Neural crest cell (in vitro differentiated cells): ENCODE data around the gene CPNE7. TPM values are rescaled to one million over a fixed set of nuclear protein-coding genes. Genes with fewer than 3 reads are reported as not detected.

Source experiments
- DNase-seq: peaks from one replicate; pipeline ENCODE4 v3.0.0; 2021; ENCODE audit warnings: low read depth, mixed read lengths, low spot score
- H3K27ac Mint-ChIP-seq: one replicate; pipeline ENCODE4 v1.8.0; 2021; ENCODE audit warnings: mild to moderate bottlenecking, mixed read lengths; ENCODE audit not compliant: unreplicated experiment
- H3K27me3 Mint-ChIP-seq: 2 replicates; pipeline ENCODE4 v1.8.0; 2021; ENCODE audit warnings: low read depth, mild to moderate bottlenecking, mixed read lengths
- H3K36me3 Mint-ChIP-seq: 2 replicates; pipeline ENCODE4 v1.8.0; 2021; ENCODE audit warnings: low read depth, mild to moderate bottlenecking, mixed read lengths
- H3K4me1 Mint-ChIP-seq: 2 replicates; pipeline ENCODE4 v1.8.0; 2021; ENCODE audit warnings: mixed read lengths
- H3K4me3 Mint-ChIP-seq: one replicate; pipeline ENCODE4 v1.8.0; 2021; ENCODE audit warnings: mild to moderate bottlenecking, mixed read lengths
- H3K9me3 Mint-ChIP-seq: 2 replicates; pipeline ENCODE4 v1.8.0; 2021; ENCODE audit warnings: mixed read lengths
- total RNA-seq: library from RNA; stranded (reverse); gene quantifications from 2 replicates; pipeline ENCODE4 v1.2.1, GENCODE V29; 2021
- TF ChIP-seq, protein P1 (sequence below): fragments of 200-600 bp; sonication (generic); conservative IDR thresholded peaks from 2 replicates; pipeline ENCODE4 v1.5.0; 2021; ENCODE audit warnings: antibody characterized with exemption, mild to moderate bottlenecking

Gene CPNE7
- total RNA-seq, 1 donor from 2014 or later, result 2.7 TPM

DNA sequence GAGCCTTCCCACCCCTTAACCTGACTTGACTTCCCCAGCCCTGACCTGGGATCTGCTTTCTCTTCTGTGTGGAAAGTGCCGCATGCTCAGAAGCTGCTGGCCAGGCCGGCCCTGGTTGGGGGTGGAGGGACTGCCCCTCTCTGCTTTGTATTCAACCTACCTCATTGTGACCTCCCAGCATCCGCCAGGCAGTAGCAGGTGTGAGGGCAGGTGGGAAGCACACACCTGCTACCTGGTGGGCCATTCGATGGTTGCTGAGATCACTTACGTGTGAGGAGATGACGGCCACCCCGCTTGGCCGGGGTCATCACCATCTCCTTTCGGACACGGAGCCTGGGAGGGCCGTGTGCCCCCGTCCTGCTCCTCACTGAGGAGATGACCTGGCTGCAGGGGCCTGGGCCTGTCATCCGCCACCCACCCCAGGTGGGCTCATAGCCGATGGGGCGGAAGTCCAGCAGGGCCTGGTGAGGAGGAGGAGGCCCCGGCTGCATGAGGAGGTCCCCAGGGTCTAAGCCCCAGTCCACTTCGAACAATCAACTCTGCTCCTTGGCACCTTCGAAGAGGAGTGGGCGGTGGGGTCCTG lies 7.1 kb downstream of the CPNE7 start:
- H3K36me3 Mint-ChIP-seq, result no peaks in the 10 kb centered on the region
- TF ChIP-seq, protein P1, sequence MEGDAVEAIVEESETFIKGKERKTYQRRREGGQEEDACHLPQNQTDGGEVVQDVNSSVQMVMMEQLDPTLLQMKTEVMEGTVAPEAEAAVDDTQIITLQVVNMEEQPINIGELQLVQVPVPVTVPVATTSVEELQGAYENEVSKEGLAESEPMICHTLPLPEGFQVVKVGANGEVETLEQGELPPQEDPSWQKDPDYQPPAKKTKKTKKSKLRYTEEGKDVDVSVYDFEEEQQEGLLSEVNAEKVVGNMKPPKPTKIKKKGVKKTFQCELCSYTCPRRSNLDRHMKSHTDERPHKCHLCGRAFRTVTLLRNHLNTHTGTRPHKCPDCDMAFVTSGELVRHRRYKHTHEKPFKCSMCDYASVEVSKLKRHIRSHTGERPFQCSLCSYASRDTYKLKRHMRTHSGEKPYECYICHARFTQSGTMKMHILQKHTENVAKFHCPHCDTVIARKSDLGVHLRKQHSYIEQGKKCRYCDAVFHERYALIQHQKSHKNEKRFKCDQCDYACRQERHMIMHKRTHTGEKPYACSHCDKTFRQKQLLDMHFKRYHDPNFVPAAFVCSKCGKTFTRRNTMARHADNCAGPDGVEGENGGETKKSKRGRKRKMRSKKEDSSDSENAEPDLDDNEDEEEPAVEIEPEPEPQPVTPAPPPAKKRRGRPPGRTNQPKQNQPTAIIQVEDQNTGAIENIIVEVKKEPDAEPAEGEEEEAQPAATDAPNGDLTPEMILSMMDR, result no peak
- no peak for DNase-seq
- peaks cover 15% of the 10 kb centered on the region for H3K27me3 Mint-ChIP-seq
- H3K27ac Mint-ChIP-seq, result no peak overlapping the region
- no peaks in the 10 kb centered on the region for H3K9me3 Mint-ChIP-seq
- H3K4me1 Mint-ChIP-seq, result no peaks in the 10 kb centered on the region
- no peak overlapping the region for H3K4me3 Mint-ChIP-seq

DNA sequence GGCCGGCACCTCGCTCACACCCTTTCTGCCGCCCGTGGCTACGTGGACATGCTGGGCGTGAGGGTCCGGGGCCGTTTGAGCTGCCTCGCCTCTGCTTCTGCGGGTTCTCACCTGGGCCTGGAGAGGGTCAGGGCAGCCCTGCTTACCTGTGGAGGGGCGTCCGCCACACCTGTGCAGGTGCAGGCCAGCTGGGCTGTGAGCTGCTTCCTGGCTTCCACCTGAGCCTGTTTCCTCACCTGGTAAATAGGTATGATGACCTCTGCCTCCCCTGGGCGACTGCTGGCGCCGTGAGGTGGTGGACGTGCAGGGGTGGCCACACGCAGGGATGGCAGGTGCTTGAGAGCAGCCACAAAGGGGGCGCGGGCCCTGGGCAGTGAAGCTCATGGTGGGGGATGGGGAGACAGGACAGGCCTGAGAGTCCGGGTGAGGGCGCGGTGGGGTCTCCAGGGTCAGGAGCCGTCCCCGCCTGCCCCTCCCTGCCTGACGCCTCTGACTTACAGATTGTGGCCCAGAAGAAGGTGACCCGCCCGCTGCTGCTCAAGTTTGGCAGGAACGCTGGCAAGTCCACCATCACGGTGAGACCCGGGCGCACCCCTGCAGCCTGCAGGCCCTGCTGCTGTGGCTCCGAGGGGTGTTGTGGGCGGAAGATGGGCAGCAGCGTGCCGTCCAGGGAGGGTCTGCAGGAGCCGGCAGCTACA lies 7.8 kb downstream of the CPNE7 start:
- Mint-ChIP-seq H3K4me3 (no peak overlapping the region), H3K27ac (no peak overlapping the region), H3K9me3 (no peaks in the 10 kb centered on the region), H3K36me3 (no peaks in the 10 kb centered on the region), H3K4me1 (no peaks in the 10 kb centered on the region), H3K27me3 (peaks cover 9% of the 10 kb centered on the region)
- DNase-seq, result no peak
- TF ChIP-seq, protein P1, result no peak

DNA sequence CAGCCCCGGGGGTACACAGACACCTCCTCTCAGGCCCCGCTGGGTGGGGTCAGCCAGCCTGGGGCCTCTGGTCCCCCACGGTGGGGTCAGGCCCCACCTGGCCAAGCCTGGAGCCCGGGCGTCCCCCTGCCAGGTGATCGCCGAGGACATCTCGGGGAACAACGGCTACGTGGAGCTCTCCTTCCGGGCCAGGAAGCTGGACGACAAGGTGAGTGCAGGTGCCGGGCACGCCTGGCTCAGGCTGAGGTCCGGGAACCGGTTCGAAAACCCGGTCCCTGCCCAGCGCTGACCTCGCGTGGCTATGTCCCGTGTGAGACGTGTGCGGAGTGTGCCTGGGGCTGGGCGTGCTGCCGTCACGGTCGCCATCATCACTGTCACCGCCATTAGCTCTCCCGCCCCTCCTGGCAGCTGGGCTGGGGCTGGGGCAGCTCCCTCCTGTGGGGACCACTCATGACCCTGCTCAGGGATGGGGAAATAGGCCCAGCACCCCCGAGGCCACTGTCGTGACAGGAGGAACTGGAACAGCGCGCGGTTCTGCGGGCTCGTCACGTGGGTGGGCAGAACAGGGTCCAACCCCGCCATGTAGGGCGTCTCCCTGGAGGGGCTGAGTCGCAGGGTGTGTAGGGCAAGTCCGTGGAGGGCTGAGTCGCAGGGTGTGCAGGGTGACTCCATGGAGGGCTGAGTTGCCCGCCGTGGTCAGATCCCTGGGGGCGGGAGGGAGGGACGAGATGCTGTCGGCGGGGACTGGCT lies 8.5 kb downstream of the CPNE7 start:
- H3K4me1 Mint-ChIP-seq, result no peaks in the 10 kb centered on the region
- H3K27me3 Mint-ChIP-seq, result peaks cover 4% of the 10 kb centered on the region
- TF ChIP-seq, protein P1, result no peak
- no peaks in the 10 kb centered on the region for H3K9me3 Mint-ChIP-seq
- no peak for DNase-seq
- H3K36me3 Mint-ChIP-seq, result no peaks in the 10 kb centered on the region
- no peak overlapping the region for H3K4me3 Mint-ChIP-seq
- no peak overlapping the region for H3K27ac Mint-ChIP-seq

DNA sequence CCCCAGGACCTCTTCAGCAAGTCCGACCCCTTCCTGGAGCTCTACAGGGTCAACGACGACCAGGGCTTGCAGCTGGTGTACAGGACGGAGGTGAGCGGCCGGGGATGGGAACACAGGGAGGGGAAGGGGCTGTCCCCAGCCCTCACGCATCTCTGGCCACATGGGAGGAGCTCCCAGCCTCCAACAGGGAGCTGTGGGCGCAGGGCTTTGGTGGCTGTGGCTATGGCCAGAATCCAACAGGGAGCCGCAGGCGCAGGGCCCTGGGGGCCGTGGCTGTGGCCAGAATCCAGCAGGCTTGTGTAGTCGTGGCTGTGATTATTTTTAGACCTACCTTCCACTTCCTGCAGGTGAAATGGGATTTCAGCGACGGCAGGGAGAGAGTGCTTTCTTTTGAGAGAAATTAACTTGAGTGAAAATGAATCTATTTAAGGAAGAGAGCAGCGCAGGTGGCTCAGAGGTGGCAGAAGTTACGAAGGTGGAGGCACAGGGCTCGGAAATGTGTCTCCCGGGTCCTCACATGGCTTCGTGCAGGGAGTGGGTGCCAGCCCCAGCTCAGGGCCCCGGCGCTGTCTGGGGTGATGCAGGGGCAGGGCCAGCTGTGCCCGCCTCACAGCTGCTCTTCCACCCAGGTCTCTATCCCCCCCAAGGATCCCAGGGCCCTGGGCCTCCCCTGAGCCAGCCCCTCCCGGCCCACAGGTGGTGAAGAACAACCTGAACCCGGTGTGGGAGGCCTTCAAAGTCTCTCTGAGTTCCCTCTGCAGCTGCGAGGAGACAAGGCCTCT lies 9.4 kb downstream of the CPNE7 start:
- no peak for DNase-seq
- no peaks in the 10 kb centered on the region for H3K4me1 Mint-ChIP-seq
- no peaks in the 10 kb centered on the region for H3K36me3 Mint-ChIP-seq
- no peak overlapping the region for H3K4me3 Mint-ChIP-seq
- TF ChIP-seq, protein P1, result no peak
- no peak overlapping the region for H3K27ac Mint-ChIP-seq
- peaks cover 4% of the 10 kb centered on the region for H3K27me3 Mint-ChIP-seq
- H3K9me3 Mint-ChIP-seq, result no peaks in the 10 kb centered on the region

DNA sequence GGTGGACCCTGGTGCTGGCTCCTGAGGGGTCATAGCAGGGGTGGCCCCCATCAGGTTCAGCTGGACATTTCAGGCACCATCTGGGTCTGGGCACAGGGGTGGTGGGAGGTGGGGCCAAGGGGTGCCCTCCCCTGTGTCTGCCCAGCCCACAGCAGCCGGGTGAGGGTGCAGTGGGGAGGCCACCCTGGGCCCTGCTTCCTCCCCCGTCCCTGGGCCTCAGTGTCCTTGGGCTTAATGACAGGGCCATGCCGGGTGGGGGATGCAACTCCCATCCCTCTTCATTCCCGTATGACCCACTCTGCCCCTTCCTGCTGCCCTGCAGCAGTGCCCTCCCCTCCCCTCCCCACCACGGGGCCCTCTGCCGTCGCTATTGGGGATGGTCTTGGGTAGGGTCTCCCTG lies 10.7 kb downstream of the CPNE7 start:
- Mint-ChIP-seq H3K36me3 (no peaks in the 10 kb centered on the region), H3K9me3 (no peaks in the 10 kb centered on the region), H3K27ac (no peak overlapping the region), H3K27me3 (peaks cover 4% of the 10 kb centered on the region), H3K4me1 (no peaks in the 10 kb centered on the region), H3K4me3 (no peak overlapping the region)
- TF ChIP-seq, protein P1, result no peak
- no peak for DNase-seq
